ENCODE measurements around the gene ERC2. TPM values are rescaled to one million over a fixed set of nuclear protein-coding genes. Genes with fewer than 3 reads are reported as not detected.

ERC2 gene
- total and polyA plus RNA-seq, 2 of the 8 experiments (the other 6 are each of a cell fraction or from before 2014, with no cell fraction given): 16.4 to 22.8 TPM

- TF ChIP-seq CBX8 (IDR thresholded peaks at IDR 0.05; ENCODE audit: borderline replicate concordance, low read depth, low read length): no peak
- TF ChIP-seq JUND (IDR thresholded peaks at IDR 0.05; ENCODE audit: low read length): no peak
- TF ChIP-seq SIX5 (IDR thresholded peaks at IDR 0.05; ENCODE audit: low read depth, low read length): no peak; the same call in 1 of the 2 replicates
- TF ChIP-seq, protein P1, sequence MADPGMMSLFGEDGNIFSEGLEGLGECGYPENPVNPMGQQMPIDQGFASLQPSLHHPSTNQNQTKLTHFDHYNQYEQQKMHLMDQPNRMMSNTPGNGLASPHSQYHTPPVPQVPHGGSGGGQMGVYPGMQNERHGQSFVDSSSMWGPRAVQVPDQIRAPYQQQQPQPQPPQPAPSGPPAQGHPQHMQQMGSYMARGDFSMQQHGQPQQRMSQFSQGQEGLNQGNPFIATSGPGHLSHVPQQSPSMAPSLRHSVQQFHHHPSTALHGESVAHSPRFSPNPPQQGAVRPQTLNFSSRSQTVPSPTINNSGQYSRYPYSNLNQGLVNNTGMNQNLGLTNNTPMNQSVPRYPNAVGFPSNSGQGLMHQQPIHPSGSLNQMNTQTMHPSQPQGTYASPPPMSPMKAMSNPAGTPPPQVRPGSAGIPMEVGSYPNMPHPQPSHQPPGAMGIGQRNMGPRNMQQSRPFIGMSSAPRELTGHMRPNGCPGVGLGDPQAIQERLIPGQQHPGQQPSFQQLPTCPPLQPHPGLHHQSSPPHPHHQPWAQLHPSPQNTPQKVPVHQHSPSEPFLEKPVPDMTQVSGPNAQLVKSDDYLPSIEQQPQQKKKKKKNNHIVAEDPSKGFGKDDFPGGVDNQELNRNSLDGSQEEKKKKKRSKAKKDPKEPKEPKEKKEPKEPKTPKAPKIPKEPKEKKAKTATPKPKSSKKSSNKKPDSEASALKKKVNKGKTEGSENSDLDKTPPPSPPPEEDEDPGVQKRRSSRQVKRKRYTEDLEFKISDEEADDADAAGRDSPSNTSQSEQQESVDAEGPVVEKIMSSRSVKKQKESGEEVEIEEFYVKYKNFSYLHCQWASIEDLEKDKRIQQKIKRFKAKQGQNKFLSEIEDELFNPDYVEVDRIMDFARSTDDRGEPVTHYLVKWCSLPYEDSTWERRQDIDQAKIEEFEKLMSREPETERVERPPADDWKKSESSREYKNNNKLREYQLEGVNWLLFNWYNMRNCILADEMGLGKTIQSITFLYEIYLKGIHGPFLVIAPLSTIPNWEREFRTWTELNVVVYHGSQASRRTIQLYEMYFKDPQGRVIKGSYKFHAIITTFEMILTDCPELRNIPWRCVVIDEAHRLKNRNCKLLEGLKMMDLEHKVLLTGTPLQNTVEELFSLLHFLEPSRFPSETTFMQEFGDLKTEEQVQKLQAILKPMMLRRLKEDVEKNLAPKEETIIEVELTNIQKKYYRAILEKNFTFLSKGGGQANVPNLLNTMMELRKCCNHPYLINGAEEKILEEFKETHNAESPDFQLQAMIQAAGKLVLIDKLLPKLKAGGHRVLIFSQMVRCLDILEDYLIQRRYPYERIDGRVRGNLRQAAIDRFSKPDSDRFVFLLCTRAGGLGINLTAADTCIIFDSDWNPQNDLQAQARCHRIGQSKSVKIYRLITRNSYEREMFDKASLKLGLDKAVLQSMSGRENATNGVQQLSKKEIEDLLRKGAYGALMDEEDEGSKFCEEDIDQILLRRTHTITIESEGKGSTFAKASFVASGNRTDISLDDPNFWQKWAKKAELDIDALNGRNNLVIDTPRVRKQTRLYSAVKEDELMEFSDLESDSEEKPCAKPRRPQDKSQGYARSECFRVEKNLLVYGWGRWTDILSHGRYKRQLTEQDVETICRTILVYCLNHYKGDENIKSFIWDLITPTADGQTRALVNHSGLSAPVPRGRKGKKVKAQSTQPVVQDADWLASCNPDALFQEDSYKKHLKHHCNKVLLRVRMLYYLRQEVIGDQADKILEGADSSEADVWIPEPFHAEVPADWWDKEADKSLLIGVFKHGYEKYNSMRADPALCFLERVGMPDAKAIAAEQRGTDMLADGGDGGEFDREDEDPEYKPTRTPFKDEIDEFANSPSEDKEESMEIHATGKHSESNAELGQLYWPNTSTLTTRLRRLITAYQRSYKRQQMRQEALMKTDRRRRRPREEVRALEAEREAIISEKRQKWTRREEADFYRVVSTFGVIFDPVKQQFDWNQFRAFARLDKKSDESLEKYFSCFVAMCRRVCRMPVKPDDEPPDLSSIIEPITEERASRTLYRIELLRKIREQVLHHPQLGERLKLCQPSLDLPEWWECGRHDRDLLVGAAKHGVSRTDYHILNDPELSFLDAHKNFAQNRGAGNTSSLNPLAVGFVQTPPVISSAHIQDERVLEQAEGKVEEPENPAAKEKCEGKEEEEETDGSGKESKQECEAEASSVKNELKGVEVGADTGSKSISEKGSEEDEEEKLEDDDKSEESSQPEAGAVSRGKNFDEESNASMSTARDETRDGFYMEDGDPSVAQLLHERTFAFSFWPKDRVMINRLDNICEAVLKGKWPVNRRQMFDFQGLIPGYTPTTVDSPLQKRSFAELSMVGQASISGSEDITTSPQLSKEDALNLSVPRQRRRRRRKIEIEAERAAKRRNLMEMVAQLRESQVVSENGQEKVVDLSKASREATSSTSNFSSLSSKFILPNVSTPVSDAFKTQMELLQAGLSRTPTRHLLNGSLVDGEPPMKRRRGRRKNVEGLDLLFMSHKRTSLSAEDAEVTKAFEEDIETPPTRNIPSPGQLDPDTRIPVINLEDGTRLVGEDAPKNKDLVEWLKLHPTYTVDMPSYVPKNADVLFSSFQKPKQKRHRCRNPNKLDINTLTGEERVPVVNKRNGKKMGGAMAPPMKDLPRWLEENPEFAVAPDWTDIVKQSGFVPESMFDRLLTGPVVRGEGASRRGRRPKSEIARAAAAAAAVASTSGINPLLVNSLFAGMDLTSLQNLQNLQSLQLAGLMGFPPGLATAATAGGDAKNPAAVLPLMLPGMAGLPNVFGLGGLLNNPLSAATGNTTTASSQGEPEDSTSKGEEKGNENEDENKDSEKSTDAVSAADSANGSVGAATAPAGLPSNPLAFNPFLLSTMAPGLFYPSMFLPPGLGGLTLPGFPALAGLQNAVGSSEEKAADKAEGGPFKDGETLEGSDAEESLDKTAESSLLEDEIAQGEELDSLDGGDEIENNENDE (IDR thresholded peaks at IDR 0.05; ENCODE audit: insufficient replicate concordance, low read length): no peak
- TF ChIP-seq CBX5 (IDR thresholded peaks at IDR 0.05; ENCODE audit: low read depth, low read length): no peak
- TF ChIP-seq, protein P2, sequence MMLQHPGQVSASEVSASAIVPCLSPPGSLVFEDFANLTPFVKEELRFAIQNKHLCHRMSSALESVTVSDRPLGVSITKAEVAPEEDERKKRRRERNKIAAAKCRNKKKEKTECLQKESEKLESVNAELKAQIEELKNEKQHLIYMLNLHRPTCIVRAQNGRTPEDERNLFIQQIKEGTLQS (IDR thresholded peaks at IDR 0.05; ENCODE audit: insufficient read depth, low read depth, low read length): peak; percentile 62
- TF ChIP-seq KDM5A (IDR thresholded peaks at IDR 0.05; ENCODE audit: low read length): no peak
- TF ChIP-seq SIRT6 (IDR thresholded peaks at IDR 0.05; ENCODE audit: low read length): no peak
- TF ChIP-seq KDM4A (IDR thresholded peaks at IDR 0.05; ENCODE audit: low read depth, low read length, severe bottlenecking): peak; percentile 21
Observed at GRCh38 chr3:56468184-56469106, at the start of gene ERC2 (continued).

Data from H1 (cell line).